Measurements from ENCODE around the gene C2orf68.

DNA sequence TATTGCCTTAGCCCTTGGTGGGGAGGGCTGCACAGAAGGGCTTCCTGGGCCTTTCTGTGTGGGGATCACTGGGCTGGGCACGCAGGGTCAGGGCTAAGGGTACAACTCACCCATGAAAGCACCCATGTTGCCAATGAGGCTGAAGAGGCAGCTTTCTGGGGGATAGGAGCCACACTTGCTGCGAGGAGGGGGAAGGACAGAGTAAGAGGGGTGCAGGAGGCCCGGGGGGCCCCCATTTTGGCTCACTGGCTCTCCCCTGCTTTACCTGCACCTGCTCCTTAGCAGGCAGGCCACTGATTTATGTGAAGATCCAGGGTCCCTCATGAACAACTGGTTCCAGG, 11.7 kb downstream of the C2orf68 start:
- TF ChIP-seq EZH2 (IDR thresholded peaks at IDR 0.05) (no peak), POLR2AphosphoS5 (IDR thresholded peaks at IDR 0.05; ENCODE audit: borderline replicate concordance, low read depth, low read length) (no peak), FOXP2 (optimal IDR thresholded peaks at IDR 0.05; ENCODE audit: control extremely low read depth, extremely low read length, insufficient read depth) (no peak)

All from SK-N-MC (cell line).